ENCODE results near the gene ENC1. TPM values are rescaled to one million over a fixed set of nuclear protein-coding genes. Genes with fewer than 3 reads are reported as not detected.

ENC1 gene
- polyA plus RNA-seq, 1 of the 3 experiments (the other 2 are of a cell fraction), result 20.3 TPM

DNA sequence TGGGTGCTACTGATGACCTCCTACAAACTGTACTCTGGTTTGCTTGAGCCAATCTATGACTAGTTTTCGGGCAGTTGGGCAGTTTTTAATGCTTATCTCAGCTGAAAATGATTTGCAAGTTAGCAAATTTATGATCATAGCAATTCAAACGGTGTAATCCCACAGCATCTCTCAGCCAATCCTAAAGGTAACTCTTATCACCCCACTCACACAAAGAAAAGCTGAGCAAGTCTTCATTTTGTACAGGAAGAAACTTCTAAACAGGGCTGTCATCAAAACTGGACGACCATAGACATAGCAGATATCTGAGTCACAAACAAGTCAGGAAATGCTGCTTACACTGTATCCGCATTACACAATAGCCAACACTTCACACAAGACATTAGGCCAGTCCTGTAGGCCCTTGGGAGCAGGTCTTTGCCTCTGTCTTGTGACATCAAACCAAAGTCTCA lies 2.6 kb upstream of the ENC1 start (continued):
- TF ChIP-seq, protein P1, sequence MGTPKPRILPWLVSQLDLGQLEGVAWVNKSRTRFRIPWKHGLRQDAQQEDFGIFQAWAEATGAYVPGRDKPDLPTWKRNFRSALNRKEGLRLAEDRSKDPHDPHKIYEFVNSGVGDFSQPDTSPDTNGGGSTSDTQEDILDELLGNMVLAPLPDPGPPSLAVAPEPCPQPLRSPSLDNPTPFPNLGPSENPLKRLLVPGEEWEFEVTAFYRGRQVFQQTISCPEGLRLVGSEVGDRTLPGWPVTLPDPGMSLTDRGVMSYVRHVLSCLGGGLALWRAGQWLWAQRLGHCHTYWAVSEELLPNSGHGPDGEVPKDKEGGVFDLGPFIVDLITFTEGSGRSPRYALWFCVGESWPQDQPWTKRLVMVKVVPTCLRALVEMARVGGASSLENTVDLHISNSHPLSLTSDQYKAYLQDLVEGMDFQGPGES (IDR thresholded peaks at IDR 0.05; ENCODE audit: low read depth, low read length), result no peak
- TF ChIP-seq JUND (IDR thresholded peaks at IDR 0.05) (peak; percentile 73), RFX5 (IDR thresholded peaks at IDR 0.05; ENCODE audit: low read length) (no peak), SIN3A (IDR thresholded peaks at IDR 0.05; ENCODE audit: borderline replicate concordance, low read depth, low read length) (no peak), TAF1 (IDR thresholded peaks at IDR 0.05; ENCODE audit: borderline replicate concordance, low read depth, low read length) (no peak)
- TF ChIP-seq, protein P2, sequence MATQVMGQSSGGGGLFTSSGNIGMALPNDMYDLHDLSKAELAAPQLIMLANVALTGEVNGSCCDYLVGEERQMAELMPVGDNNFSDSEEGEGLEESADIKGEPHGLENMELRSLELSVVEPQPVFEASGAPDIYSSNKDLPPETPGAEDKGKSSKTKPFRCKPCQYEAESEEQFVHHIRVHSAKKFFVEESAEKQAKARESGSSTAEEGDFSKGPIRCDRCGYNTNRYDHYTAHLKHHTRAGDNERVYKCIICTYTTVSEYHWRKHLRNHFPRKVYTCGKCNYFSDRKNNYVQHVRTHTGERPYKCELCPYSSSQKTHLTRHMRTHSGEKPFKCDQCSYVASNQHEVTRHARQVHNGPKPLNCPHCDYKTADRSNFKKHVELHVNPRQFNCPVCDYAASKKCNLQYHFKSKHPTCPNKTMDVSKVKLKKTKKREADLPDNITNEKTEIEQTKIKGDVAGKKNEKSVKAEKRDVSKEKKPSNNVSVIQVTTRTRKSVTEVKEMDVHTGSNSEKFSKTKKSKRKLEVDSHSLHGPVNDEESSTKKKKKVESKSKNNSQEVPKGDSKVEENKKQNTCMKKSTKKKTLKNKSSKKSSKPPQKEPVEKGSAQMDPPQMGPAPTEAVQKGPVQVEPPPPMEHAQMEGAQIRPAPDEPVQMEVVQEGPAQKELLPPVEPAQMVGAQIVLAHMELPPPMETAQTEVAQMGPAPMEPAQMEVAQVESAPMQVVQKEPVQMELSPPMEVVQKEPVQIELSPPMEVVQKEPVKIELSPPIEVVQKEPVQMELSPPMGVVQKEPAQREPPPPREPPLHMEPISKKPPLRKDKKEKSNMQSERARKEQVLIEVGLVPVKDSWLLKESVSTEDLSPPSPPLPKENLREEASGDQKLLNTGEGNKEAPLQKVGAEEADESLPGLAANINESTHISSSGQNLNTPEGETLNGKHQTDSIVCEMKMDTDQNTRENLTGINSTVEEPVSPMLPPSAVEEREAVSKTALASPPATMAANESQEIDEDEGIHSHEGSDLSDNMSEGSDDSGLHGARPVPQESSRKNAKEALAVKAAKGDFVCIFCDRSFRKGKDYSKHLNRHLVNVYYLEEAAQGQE (IDR thresholded peaks at IDR 0.05; ENCODE audit: low read depth, low read length), result no peak

DNA sequence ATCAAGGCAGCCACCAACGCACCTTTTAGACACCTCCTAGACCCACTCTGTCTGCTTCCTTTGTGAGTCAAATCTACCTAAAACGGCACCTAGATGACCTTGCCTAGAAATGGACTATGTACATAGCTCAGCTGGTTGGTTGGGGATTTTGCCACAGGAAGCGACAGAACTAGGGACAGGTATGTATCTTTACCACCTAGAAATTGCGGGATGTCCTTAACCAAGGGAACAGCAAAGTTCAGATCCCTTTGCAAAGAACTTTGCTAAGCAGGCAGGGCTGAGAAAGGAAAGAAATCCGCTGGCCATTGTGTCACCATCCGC lies 2.0 kb upstream of the ENC1 start:
- H3K27me3 ChIP-seq (ENCODE audit: insufficient read depth), result no peaks in the 10 kb centered on the region
- H3F3A ChIP-seq (replicated peaks; ENCODE audit: insufficient read depth), result peaks cover 38% of the 10 kb centered on the region
- H3K27ac ChIP-seq (ENCODE audit: low read depth in 2 of 2, low read length in 1 of 2), result peak overlapping the region in 1 of 2 experiments; percentile 90; a peak in 3 of 4 replicates
- peaks cover 29% of the 10 kb centered on the region for H3K79me2 ChIP-seq (ENCODE audit: insufficient read depth)
- 91% methylated on average over 6 of the region's 6 CpGs for WGBS (ENCODE audit: low lambda C conversion rate)
- H3K9me2 ChIP-seq, result no peaks in the 10 kb centered on the region
- no peaks in the 10 kb centered on the region for H3K9me3 ChIP-seq
- H3K4me2 ChIP-seq, result peak overlapping the region; percentile 96
- peak overlapping the region; percentile 16; the same call in 1 of the 2 replicates for H3K9ac ChIP-seq
- TF ChIP-seq RCOR1 (IDR thresholded peaks at IDR 0.05; ENCODE audit: low read length), result no peak
- no peak for TF ChIP-seq SMC3 (IDR thresholded peaks at IDR 0.05; ENCODE audit: low read depth, low read length)
- no peak for TF ChIP-seq RXRA (IDR thresholded peaks at IDR 0.05; ENCODE audit: borderline replicate concordance, low read depth)
- TF ChIP-seq ELF1 (IDR thresholded peaks at IDR 0.05), result no peak
- TF ChIP-seq CHD2 (IDR thresholded peaks at IDR 0.05; ENCODE audit: low read length, partially characterized antibody), result no peak
- TF ChIP-seq NFIC (IDR thresholded peaks at IDR 0.05; ENCODE audit: borderline replicate concordance), result no peak
- TF ChIP-seq MXI1 (IDR thresholded peaks at IDR 0.05; ENCODE audit: low read depth, low read length), result no peak
- no peak for TF ChIP-seq GATA2 (CRISPR knock-in tag; IDR thresholded peaks at IDR 0.05)
- no peak for TF ChIP-seq POLR2AphosphoS5 (IDR thresholded peaks at IDR 0.05; ENCODE audit: low read depth, low read length)
- TF ChIP-seq, protein P3, sequence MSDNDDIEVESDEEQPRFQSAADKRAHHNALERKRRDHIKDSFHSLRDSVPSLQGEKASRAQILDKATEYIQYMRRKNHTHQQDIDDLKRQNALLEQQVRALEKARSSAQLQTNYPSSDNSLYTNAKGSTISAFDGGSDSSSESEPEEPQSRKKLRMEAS (IDR thresholded peaks at IDR 0.05; ENCODE audit: low read depth), result no peak
- peak overlapping the region; percentile 93; the same call in 1 of the 2 replicates for H2AFZ ChIP-seq (ENCODE audit: low read depth)
- H3K4me3 ChIP-seq (ENCODE audit: low read depth in 2 of 2, low read length in 1 of 2), result no peak overlapping the region
- POLR2A ChIA-PET, result no interaction called here
- H3K36me3 ChIP-seq (replicated peaks in 1 of 2; ENCODE audit: control insufficient read depth in 1 of 2, insufficient read depth in 2 of 2, low read length in 1 of 2), result no peaks in the 10 kb centered on the region
- H4K20me1 ChIP-seq (ENCODE audit: insufficient read depth), result peaks cover 14% of the 10 kb centered on the region
- no peak for DNase-seq
- H3K4me1 ChIP-seq (ENCODE audit: control insufficient read depth in 1 of 2, insufficient read depth in 2 of 2, low read depth in 1 of 2, low read length in 1 of 2), result peaks cover 26 to 28% of the 10 kb centered on the region in 2 experiments
- CTCF ChIA-PET, result interaction anchor here (0.7 to 9.2 kb wide), 20 partner anchors 11 to 1051 kb away, joined by 3 to 124 read pairs (median 4); no protein-coding TSS in a partner anchor
